Measurements from ENCODE around the gene MAD1L1.

Gene MAD1L1

GRCh38 chr7:1946025-1946772 is 286.5 kb downstream of the MAD1L1 start:
- no peak for DNase-seq

- DNase-seq, result no peak
Observed at GRCh38 chr7:1945558-1945957, 287.2 kb downstream of the MAD1L1 start.

- DNase-seq, result no peak
Observed at GRCh38 chr7:1944619-1945210, 288.0 kb downstream of the MAD1L1 start.

- no peak for DNase-seq
Observed at GRCh38 chr7:1943933-1944618, 288.7 kb downstream of the MAD1L1 start.

GRCh38 chr7:1943326-1943725 is 289.4 kb downstream of the MAD1L1 start:
- no peak for DNase-seq

- DNase-seq, result no peak
Observed at GRCh38 chr7:1942941-1943289, 289.8 kb downstream of the MAD1L1 start.

- no peak for DNase-seq
Observed at GRCh38 chr7:1942243-1942940, 290.4 kb downstream of the MAD1L1 start.

GRCh38 chr7:1941464-1942242 is 291.1 kb downstream of the MAD1L1 start:
- no peak for DNase-seq

- no peak for DNase-seq
Observed at GRCh38 chr7:1940863-1941262, 291.9 kb downstream of the MAD1L1 start.

GRCh38 chr7:1940402-1940786 is 292.4 kb downstream of the MAD1L1 start:
- peak; percentile 63 for DNase-seq

GRCh38 chr7:1939434-1940401 is 293.0 kb downstream of the MAD1L1 start:
- DNase-seq, result peak; percentile 17

GRCh38 chr7:1938788-1939433 is 293.8 kb downstream of the MAD1L1 start:
- DNase-seq, result no peak

- no peak for DNase-seq
Observed at GRCh38 chr7:1937252-1937605, 295.5 kb downstream of the MAD1L1 start.

GRCh38 chr7:1936531-1937251 is 296.1 kb downstream of the MAD1L1 start:
- no peak for DNase-seq

- DNase-seq, result no peak
Observed at GRCh38 chr7:1936006-1936310, 296.8 kb downstream of the MAD1L1 start.

GRCh38 chr7:1935176-1936005 is 297.4 kb downstream of the MAD1L1 start:
- DNase-seq, result no peak

- DNase-seq, result no peak
Observed at GRCh38 chr7:1934756-1935155, 298.0 kb downstream of the MAD1L1 start.

GRCh38 chr7:1934017-1934416 is 298.7 kb downstream of the MAD1L1 start:
- no peak for DNase-seq

GRCh38 chr7:1933066-1933750 is 299.5 kb downstream of the MAD1L1 start:
- no peak for DNase-seq

Measured in fibroblast of skin of right biceps (primary cell).